Ascending aorta (tissue), 2 donors: ENCODE measurements around the gene POLR3K. TPM values are rescaled to one million over a fixed set of nuclear protein-coding genes. Genes with fewer than 3 reads are reported as not detected.

Experiments
- DNase-seq, 2 donors: peaks; one replicate each; pipeline ENCODE4 v3.0.0-alpha.2; 2019; ENCODE audit warnings: low spot score in 2 of 2
- H3K27ac ChIP-seq, 2 donors: fragments of 200-600 bp; sonication (generic); one replicate each; pipeline ENCODE4 v1.5.1; 2016 to 2017; ENCODE audit warnings: mild to moderate bottlenecking in 1 of 2
- H3K27me3 ChIP-seq: fragments of 200-600 bp; sonication (generic); one replicate; pipeline ENCODE4 v1.5.1; 2017
- H3K36me3 ChIP-seq, 2 donors: fragments of 200-600 bp; sonication (generic); one replicate each; pipeline ENCODE4 v1.5.1; 2016
- H3K4me1 ChIP-seq, 2 donors: fragments of 200-600 bp; sonication (generic); one replicate each; pipeline ENCODE4 v1.5.1; 2016 to 2017; ENCODE audit warnings: mild to moderate bottlenecking in 1 of 2
- H3K4me3 ChIP-seq, 2 donors: fragments of 200-600 bp; sonication (generic); one replicate each; pipeline ENCODE4 v1.5.1; 2016 to 2017; ENCODE audit warnings: mild to moderate bottlenecking in 1 of 2
- H3K9me3 ChIP-seq, 2 donors: fragments of 200-600 bp; sonication (generic); one replicate each; pipeline ENCODE4 v1.5.1; 2016
- CTCF ChIP-seq, 3 experiments: fragments of 200-600 bp in 2 of 3; fragments of 450-650 bp in 1 of 3; sonication (generic) in 2 of 3; IDR thresholded peaks; one replicate each; pipeline ENCODE4 v1.5.1; 2016 to 2019; ENCODE audit warnings: antibody characterized with exemption in 3 of 3, mild to moderate bottlenecking in 1 of 3, moderate library complexity in 1 of 3
- intact Hi-C: fragments of 100-400 bp; cut with DNase I; formaldehyde crosslinking; loops from one replicate; pipeline ENCODE4 v1.15.1; 2023
- total RNA-seq: library from RNA; depleted of rRNA; stranded (reverse); fragments of >200 nt; gene quantifications from one replicate; pipeline ENCODE4 v1.1.0, GENCODE V29; 2016

Gene POLR3K
- total RNA-seq, 1 donor from 2014 or later = not detected

GRCh38 chr16:45454-45853 is 8.0 kb downstream of the POLR3K start:
- H3K27ac ChIP-seq = no peak overlapping the region
- H3K4me1 ChIP-seq = no peaks in the 10 kb centered on the region
- H3K4me3 ChIP-seq = no peak overlapping the region
- H3K9me3 ChIP-seq = no peaks in the 10 kb centered on the region
- no peak for DNase-seq
- no peaks in the 10 kb centered on the region for H3K27me3 ChIP-seq
- TF ChIP-seq CTCF (IDR thresholded peaks at IDR 0.05) = no peak
- peaks cover 13 to 25% of the 10 kb centered on the region in 2 donors for H3K36me3 ChIP-seq
- intact Hi-C loops = no loop called here

GRCh38 chr16:44655-45054 is 8.8 kb downstream of the POLR3K start:
- H3K9me3 ChIP-seq = no peaks in the 10 kb centered on the region

GRCh38 chr16:43294-43693 is 10.1 kb downstream of the POLR3K start:
- Histone ChIP-seq H3K27ac (no peak overlapping the region), H3K27me3 (no peaks in the 10 kb centered on the region), H3K36me3 (peaks cover 13 to 25% of the 10 kb centered on the region in 2 donors), H3K4me3 (no peak overlapping the region), H3K9me3 (no peaks in the 10 kb centered on the region), H3K4me1 (no peaks in the 10 kb centered on the region)
- no peak for TF ChIP-seq CTCF (IDR thresholded peaks at IDR 0.05)
- DNase-seq = no peak
- intact Hi-C loops = no loop called here

More at GRCh38 chr16:44655-45054, 8.8 kb downstream of the POLR3K start:
- peak in 1 of 2 donors; percentile 50 for DNase-seq
- intact Hi-C loops = no loop called here
- H3K4me3 ChIP-seq = no peak overlapping the region
- H3K36me3 ChIP-seq = peaks cover 13 to 25% of the 10 kb centered on the region in 2 donors
- H3K4me1 ChIP-seq = no peaks in the 10 kb centered on the region
- H3K27ac ChIP-seq = no peak overlapping the region
- TF ChIP-seq CTCF (IDR thresholded peaks at IDR 0.05) = no peak
- no peaks in the 10 kb centered on the region for H3K27me3 ChIP-seq

DNA sequence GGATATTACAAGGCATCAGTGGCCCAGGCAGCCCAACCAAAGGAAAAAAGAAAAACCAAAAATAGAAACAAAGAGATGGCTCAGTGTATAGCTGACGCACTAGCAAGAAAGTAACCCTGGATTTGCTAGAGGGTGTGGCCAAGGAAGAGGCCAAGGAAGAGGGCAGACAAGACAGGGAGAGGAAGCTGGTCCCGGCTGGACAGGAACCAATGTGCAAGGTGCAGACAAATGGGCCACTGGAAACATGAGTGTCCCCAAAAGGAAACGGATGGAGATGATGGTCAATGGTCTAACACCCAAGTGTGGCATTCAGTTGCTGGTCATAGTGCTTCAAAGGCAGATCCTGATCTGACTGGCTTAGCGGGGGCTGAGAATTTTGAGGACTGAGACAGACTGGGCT is 10.7 kb downstream of the POLR3K start:
- Histone ChIP-seq H3K9me3 (no peaks in the 10 kb centered on the region), H3K4me3 (no peak overlapping the region), H3K36me3 (peaks cover 13 to 25% of the 10 kb centered on the region in 2 donors), H3K27me3 (no peaks in the 10 kb centered on the region), H3K4me1 (no peaks in the 10 kb centered on the region), H3K27ac (no peak overlapping the region)
- intact Hi-C loops = no loop called here
- TF ChIP-seq CTCF (IDR thresholded peaks at IDR 0.05) = no peak
- DNase-seq = no peak

- Histone ChIP-seq H3K27ac (no peak overlapping the region), H3K27me3 (no peaks in the 10 kb centered on the region), H3K9me3 (no peaks in the 10 kb centered on the region), H3K4me3 (no peak overlapping the region), H3K36me3 (peaks cover 13 to 27% of the 10 kb centered on the region in 2 donors), H3K4me1 (no peaks in the 10 kb centered on the region)
- intact Hi-C loops = no loop called here
- TF ChIP-seq CTCF (IDR thresholded peaks at IDR 0.05) = no peak
- DNase-seq = no peak
Measured at GRCh38 chr16:42069-42457, 11.3 kb downstream of the POLR3K start.

DNA sequence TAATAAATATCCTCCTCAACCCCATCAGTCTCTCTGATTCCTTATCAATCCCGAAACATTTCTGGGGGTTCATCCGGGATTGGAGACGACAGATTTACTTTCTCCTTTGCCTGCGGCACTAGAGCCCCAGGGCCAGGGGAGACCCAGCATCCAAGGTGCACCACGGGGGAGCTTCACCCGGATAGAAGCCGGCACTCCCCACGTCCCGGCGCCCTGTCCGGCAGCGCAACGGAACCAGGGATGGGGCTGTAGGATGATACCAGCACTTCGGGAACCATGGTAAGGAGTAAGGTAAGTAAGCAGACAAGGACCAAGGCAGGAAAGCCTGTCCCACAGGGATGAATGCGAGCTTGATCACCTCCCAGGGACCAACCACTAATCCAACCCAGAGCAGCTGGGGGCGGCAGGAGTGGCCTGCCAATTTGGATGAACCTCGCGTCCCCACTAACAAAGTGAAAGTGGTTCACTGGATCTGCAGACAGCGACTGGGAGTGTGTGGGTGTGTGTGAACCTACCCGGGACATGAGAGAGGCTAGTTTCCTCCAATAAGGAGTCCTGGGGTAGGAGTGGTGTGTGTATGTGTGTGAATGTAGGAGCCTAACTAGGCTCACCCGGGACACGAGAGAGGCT is 11.9 kb downstream of the POLR3K start:
- Histone ChIP-seq H3K4me1 (no peaks in the 10 kb centered on the region), H3K4me3 (no peak overlapping the region)
- no peak for DNase-seq

More for the DNA sequence above, 11.9 kb downstream of the POLR3K start:
- intact Hi-C loops = no loop called here
- Histone ChIP-seq H3K9me3 (no peaks in the 10 kb centered on the region), H3K27me3 (no peaks in the 10 kb centered on the region), H3K36me3 (peaks cover 12 to 25% of the 10 kb centered on the region in 2 donors), H3K27ac (no peak overlapping the region)
- no peak for TF ChIP-seq CTCF (IDR thresholded peaks at IDR 0.05)
